Uterus (tissue), 2 donors: Measurements from ENCODE around the gene PEX10.

Source experiments
- CTCF ChIP-seq, 4 experiments: fragments of 200-600 bp in 2 of 4; fragments of 450-650 bp in 2 of 4; sonication (generic) in 2 of 4; IDR thresholded peaks; one replicate each; pipeline ENCODE4 v1.5.1; 2016 to 2019; ENCODE audit warnings: antibody characterized with exemption in 4 of 4, mild to moderate bottlenecking in 2 of 4, moderate library complexity in 1 of 4
- POLR2A ChIP-seq, 2 donors: fragments of 450-650 bp; IDR thresholded peaks; one replicate each; pipeline ENCODE4 v1.6.1; 2016; ENCODE audit warnings: antibody characterized with exemption in 2 of 2, mild to moderate bottlenecking in 1 of 2, moderate library complexity in 1 of 2

DNA sequence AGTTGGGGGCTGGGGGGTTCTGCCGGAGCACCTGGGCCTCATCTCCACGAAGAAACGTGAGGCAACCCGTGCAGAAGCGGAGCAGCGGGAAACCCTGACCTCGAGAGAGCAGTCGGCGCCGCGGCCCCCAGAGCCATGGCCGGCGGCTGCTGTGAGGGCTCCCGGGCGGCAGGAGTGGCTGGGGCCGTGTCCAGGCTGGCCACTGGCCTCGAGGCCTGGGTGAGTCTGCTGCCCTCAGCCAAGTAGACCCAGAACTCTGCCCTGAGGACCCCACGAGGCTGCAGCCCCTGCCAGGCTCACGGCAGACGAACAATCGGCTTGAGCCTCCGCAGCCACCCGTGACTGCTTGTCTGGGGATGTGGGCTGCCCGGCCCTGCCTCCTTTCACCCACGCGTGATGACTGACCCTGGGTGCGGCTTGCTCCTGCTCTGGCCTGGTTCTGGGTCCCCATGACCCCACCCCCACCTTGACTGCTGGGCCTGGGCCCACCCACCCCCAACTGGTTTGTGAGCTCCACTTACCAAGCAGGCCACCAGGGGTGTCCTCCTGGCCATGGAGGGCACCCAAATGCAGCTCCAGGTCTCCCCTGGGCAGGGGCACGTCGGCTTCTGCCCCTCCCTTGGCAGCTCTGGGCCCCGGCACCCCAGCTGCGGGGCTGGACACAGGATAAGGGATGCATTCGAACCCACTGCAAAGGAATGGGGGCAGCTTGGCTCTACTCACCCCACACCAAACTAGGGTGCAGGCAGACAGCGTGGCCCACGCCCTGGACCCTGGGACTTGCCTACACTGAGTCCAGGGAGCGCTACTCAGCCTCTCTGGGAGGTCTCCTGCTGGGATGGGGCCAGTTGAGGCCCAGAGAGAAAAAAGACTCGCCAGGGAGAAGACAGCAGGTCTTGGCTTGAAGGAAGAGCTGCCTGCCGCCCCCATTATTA lies 55.2 kb downstream of the PEX10 start:
- TF ChIP-seq POLR2A (IDR thresholded peaks at IDR 0.05) (no peak), CTCF (IDR thresholded peaks at IDR 0.05) (no peak)
